NCI-H524 (cell line): ENCODE measurements around the gene DIAPH2.
A peak's percentile ranks its signal among the peaks of the same experiment; 100 is the strongest.

ENCODE experiments used
- DNase-seq, 2 experiments: peaks; one replicate each; lab custom pipeline; 2025; lab: John Stamatoyannopoulos, UW

Gene DIAPH2

GRCh38 chrX:97308171-97308570, 623.5 kb downstream of the DIAPH2 start:
- no peak for DNase-seq

DNA sequence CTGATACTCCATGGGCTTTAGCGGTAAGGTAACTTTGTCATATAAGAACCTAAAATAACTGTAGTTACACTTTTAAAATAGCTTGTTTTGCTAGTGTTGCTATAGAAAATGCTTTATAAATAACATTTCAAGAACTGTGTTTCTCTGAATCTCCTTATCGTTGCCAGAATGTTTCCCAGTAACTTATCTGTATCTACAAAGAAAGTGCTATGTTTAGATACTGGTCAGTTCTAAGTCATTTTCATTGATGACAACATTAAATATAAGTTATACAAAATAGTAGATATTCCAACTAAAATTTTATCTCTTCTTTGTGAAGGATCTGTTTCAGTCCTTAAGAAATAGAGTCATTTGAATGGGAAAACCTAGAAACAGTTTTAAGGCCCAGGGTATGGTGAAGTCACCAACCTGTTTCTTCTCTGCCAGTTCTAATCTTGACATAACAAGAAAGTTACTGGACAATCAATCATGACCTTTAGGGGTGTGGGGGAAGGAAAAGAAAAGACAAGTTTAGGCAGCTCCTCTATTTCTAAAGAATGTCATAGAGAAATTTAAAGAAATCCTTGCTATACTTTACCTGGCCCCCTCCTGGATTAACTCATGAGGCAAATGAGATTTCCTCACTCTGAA, 625.0 kb downstream of the DIAPH2 start:
- DNase-seq: no peak

- DNase-seq: no peak
Observed at GRCh38 chrX:97310373-97310772, 625.7 kb downstream of the DIAPH2 start.

DNA sequence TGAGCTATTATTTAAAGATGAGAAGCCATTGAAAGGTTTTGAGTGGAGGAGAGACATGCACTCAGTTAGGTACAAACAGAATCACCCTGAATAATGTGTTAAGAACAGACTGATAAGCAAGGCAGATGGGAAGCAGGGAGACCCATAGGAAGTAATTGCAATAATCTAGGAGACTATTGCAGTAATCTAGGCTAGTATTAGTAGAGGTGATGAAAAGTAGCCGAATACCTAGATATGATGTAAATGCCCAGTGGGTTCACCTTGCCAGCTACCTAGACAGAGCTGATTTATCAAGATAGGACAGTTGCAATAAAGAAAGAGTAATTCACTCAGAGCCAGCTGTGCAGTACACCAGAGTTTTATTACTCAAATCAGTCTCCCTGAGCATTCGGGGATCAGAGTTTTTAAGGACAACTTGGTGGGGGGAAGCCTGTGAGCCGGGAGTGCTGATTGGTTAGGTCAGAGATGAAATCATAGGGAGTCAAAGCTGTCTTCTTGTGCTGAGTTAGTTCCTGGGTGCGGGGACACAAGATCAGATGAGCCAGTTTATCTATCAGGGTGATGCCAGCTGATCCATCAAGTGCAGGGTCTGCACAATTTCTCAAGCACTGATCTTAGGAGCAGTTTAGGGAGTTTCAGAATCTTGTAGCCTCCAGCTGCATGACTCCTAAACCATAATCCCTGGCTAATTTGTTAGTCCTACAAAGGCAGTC, 626.6 kb downstream of the DIAPH2 start:
- no peak for DNase-seq

DNA sequence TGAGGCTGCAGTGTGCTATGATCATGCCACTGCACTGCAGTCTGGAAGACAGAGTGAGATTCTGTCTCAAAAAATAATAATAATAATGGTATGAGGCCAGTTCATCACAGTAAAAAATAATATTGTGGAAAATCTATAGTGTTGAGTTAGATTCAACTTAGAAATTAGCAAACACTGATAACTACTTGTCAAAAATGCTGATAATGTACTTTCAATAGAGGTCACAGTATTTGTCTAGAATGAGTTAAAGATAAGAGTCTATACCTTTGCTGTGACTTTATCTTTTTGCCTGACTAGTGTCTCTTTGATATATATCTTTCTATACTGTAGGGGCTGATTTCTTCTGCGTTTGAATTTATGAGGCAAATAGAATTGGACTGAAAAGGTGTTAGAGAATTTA, 629.7 kb downstream of the DIAPH2 start:
- DNase-seq: no peak

DNA sequence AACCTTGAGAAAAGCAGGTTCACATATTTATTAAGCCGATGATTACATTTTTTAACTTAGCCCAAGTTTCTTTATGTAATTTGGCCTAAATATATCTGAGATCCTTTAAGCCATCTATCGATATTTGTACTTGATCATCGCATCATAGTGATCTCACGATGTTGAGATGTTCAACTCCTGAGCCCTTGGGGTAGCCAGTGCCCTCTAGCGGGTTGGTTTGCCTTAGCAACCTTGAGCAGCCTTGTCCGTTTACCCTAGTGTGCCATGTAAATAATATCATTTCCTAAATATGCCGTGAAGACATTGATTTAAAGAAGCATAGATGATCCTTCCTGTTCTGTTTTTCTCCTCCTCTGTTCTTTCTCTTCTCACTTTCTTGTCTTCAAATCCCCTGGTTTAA, 631.3 kb downstream of the DIAPH2 start:
- peak in 1 of 2 experiments; percentile 6 for DNase-seq

- DNase-seq: no peak
Observed at GRCh38 chrX:97320305-97320704, 635.7 kb downstream of the DIAPH2 start.

- DNase-seq: no peak
Observed at GRCh38 chrX:97322401-97322800, 637.8 kb downstream of the DIAPH2 start.

- DNase-seq: no peak
Observed at GRCh38 chrX:97326456-97326855, 641.8 kb downstream of the DIAPH2 start.

DNA sequence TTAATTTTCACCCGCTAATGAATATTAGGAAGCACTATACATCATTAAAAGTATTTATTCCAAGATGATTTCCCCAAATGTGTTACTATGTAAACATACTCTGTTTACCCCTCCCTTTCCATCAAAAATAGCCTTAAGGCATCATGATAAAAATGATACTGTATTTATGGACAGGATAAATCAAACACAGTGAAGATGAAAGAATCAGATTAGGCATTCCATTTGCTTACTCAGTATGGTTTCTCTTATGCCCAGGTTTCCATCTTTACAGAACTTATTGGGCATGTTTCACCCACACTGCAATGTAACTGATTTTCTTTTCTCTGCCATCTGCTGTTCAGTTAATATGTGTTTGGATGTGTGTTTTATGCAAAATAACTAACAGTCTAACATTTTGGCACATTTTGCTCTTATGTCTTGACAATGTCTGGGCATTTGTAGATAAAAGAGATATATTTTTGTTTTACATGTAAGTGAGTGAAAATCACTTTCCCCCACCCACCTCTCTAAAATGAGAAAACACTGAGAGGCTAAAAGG, 644.3 kb downstream of the DIAPH2 start:
- DNase-seq: no peak

DNA sequence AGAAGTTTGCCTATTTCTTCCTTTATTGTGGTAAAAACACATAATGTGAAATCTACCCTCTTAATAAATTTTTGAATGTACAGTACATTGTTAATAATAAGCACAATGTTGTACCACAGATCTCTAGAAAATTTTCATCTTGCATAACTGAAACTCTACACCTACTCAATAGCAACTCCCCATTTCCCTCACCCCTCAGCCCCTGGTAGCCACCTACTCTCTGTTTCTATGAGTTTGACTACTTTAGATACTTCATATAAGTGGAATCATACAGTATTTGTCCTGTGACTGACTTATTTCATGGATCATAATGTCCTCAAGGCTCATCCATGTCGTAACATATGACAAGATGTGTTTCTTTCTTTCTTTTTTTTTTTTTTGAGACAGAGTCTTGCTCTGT, 645.5 kb downstream of the DIAPH2 start:
- no peak for DNase-seq

GRCh38 chrX:97332963-97333362, 648.3 kb downstream of the DIAPH2 start:
- no peak for DNase-seq

DNA sequence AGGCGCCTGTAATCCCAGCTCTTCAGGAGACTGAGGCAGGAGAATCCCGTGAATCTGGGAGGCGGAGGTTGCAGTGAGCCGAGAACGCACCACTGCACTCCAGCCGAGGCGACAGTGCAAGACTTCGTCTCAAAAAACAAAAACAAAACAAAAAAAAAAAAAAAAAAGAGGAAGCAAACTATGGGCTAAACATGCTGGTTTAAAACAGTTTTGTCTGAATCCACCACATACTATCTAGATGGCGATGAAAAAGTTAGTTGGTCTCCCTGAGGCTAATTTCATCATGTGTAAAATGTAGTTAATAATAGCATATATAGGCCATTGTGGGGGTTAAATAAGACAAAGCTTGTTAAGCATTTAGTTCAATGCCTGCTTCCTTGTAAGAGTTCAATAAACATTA, 650.2 kb downstream of the DIAPH2 start:
- no peak for DNase-seq

DNA sequence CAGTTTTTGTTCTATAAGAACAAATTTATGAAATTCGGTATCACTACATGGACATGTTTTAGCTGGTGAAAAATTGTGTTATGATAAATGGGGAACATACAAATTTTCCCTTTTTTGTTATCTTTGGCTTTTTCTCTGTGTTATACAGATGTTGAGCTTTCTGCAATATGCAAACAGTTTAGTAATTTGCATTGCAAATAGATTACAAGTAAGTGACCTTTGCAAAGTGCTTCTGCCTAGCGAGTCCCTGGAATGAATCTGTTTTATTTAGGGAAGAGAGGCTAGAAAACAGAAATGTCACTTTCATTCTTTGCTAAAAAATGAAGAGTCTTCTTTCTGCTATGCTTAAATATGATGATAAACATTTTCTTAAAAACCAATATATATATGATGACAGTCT, 660.1 kb downstream of the DIAPH2 start:
- no peak for DNase-seq

DNA sequence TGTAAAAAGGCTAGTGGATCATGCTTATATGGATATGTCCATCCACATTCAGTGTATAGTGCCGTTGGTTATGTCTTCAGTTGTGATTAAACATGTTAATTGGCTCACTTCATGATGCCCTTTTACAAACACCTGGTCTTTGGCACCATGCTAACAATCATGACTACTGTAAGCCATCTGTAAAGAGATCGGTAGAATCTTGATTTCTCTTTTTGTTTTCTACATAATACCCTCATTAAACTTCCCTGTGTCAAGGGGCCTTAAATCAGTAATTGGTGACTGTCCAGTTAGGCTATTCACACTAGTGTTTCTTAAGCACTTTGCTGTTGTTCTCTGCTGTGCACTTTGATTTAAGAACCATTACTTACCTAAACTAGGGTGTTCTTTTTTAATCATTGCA, 674.3 kb downstream of the DIAPH2 start:
- DNase-seq: peak in 1 of 2 experiments; percentile 34

DNA sequence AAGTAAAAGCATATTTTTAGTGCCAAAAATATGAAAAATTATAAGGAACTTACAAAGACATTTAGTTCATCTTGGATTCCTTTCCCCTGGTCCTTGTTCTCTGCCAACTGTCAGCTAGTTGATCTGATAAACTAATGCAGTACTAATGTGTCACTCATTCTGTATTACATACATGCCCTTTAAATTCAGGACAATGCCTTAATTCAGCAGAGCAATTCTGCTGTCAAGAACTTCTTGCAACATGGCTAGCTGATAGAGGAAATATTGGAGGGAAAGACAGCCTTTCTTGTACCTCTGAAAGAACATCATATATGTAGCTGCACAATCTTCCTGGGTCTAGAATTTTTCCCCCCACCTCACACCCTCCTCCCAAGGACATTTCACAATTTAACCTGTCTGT, 679.2 kb downstream of the DIAPH2 start:
- no peak for DNase-seq

DNA sequence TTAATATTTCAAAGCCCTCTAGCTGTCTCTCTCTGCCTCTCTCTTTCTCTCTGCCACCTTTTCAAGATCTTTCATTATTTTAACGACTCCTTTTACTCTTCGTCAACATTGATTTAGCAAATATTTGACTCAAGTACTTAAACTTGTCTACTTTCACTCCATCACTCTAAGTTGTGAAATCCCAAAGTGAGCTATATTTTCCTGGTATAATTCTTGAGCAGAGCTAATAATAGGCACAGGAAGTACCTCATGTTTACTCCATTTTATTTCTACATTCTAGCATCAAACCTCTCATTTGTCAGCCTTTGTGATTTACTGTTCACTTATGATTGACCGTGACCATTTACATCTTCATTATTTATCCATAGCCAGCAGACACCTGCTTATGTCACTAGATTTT, 681.6 kb downstream of the DIAPH2 start:
- DNase-seq: no peak

- DNase-seq: no peak
Observed at GRCh38 chrX:97367125-97367524, 682.5 kb downstream of the DIAPH2 start.

GRCh38 chrX:97369947-97370346, 685.3 kb downstream of the DIAPH2 start:
- DNase-seq: no peak

- DNase-seq: no peak
Observed at GRCh38 chrX:97372001-97372766, 687.5 kb downstream of the DIAPH2 start.

DNA sequence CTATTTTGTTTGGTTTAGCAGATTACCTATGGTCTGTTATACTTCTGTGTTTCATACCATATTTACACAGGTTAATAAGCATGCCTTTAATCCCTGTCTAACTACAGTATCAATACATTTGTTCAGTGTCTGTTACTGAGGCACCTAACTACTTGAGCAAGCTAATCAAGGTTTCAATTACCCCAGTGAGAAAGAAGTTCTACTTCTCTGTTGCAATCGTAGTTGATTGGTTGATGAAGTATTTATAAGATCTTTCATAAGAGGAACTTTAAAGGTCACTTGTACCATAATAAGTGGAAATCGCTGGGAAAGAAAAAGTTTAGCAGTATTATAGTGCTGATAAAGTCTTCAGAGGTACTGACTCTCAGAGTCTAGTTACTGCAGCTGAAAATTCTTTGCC, 689.6 kb downstream of the DIAPH2 start:
- no peak for DNase-seq

GRCh38 chrX:97380200-97380599, 695.6 kb downstream of the DIAPH2 start:
- DNase-seq: no peak

GRCh38 chrX:97384685-97385084, 700.0 kb downstream of the DIAPH2 start:
- DNase-seq: no peak
